Tibial nerve (tissue), 3 donors: ENCODE data around the gene DOK6.

Experiments
- CTCF ChIP-seq, 5 experiments: fragments of 200-600 bp in 3 of 5; fragments of 450-650 bp in 2 of 5; sonication (generic) in 3 of 5; IDR thresholded peaks; one replicate each; pipeline ENCODE4 v1.5.1; 2016 to 2019; ENCODE audit warnings: antibody characterized with exemption in 5 of 5, mild to moderate bottlenecking in 3 of 5, moderate library complexity in 2 of 5
- POLR2A ChIP-seq, 2 donors: fragments of 450-650 bp; IDR thresholded peaks; one replicate each; pipeline ENCODE4 v1.6.1; 2017; ENCODE audit warnings: antibody characterized with exemption in 2 of 2, mild to moderate bottlenecking in 2 of 2, moderate library complexity in 2 of 2

- TF ChIP-seq POLR2A (IDR thresholded peaks at IDR 0.05) (no peak), CTCF (IDR thresholded peaks at IDR 0.05) (no peak)
Measured at GRCh38 chr18:69717586-69717985, 316.9 kb downstream of the DOK6 start.
